ENCODE results near the gene FUBP1.

GRCh38 chr1:78003070-78003746 lies 24.3 kb upstream of the FUBP1 start:
- TF ChIP-seq CTCF (IDR thresholded peaks at IDR 0.05) = no peak
- TF ChIP-seq POLR2A (IDR thresholded peaks at IDR 0.05) = no peak
- no peak for TF ChIP-seq EP300 (IDR thresholded peaks at IDR 0.05)
